SU-DHL-6 (cell line): ENCODE results near the gene SYT2.

Experiments used
- H2AFZ ChIP-seq: fragments of 200-600 bp; sonication (generic); 2 replicates; pipeline ENCODE4 v1.6.1; 2014; ENCODE audit warnings: low read depth, mild to moderate bottlenecking, moderate library complexity, mixed read lengths, antibody characterized with exemption, low read length; ENCODE audit not compliant: severe bottlenecking
- H3F3A ChIP-seq: fragments of 200-600 bp; shearing (Covaris generic); 2 replicates; pipeline ENCODE4 v1.6.0; 2016; ENCODE audit warnings: antibody characterized with exemption, mild to moderate bottlenecking; ENCODE audit not compliant: insufficient read depth
- H3K27ac ChIP-seq: fragments of 200-600 bp; sonication (generic); 2 replicates; pipeline ENCODE4 v1.5.1; 2016; ENCODE audit warnings: low read depth, mild to moderate bottlenecking, low read length, moderate library complexity, mixed read lengths
- H3K27me3 ChIP-seq: fragments of 200-600 bp; sonication (generic), shearing (Covaris generic); 2 replicates; pipeline ENCODE4 v1.6.0; 2014; ENCODE audit warnings: mild to moderate bottlenecking, low read length
- H3K36me3 ChIP-seq: fragments of 200-600 bp; sonication (generic); 2 replicates; pipeline ENCODE4 v1.6.1; 2014; ENCODE audit warnings: mild to moderate bottlenecking, low read length, mixed read lengths
- H3K4me2 ChIP-seq: fragments of 300-600, 200-600 bp; shearing (Covaris generic), sonication (generic); 2 replicates; pipeline ENCODE4 v1.6.0; 2014; ENCODE audit warnings: low read length, low read depth, mild to moderate bottlenecking; ENCODE audit not compliant: poor library complexity, severe bottlenecking
- H3K4me3 ChIP-seq: fragments of 200-600 bp; sonication (generic); 2 replicates; pipeline ENCODE4 v1.5.1; 2014; ENCODE audit warnings: antibody characterized with exemption, low read length, mild to moderate bottlenecking, mixed read lengths; ENCODE audit not compliant: insufficient read depth, poor library complexity, severe bottlenecking
- H3K79me2 ChIP-seq: fragments of 200-600 bp; sonication (generic); 2 replicates; pipeline ENCODE4 v1.6.1; 2014; ENCODE audit warnings: mild to moderate bottlenecking, low read length, moderate library complexity; ENCODE audit not compliant: insufficient read depth
- H3K9ac ChIP-seq: fragments of 200-600 bp; sonication (generic); 2 replicates; pipeline ENCODE4 v1.7.0; 2014; ENCODE audit warnings: mild to moderate bottlenecking, low read length
- H3K9me2 ChIP-seq: fragments of 200-600 bp; sonication (generic); replicated peaks from 2 replicates; pipeline ENCODE4 v1.6.1; 2014; ENCODE audit warnings: low read length; ENCODE audit not compliant: insufficient read depth
- H3K9me3 ChIP-seq: fragments of 200-600 bp; sonication (generic); 2 replicates; pipeline ENCODE4 v1.6.1; 2014; ENCODE audit warnings: low read length, mixed read lengths; ENCODE audit not compliant: insufficient read depth
- H4K20me1 ChIP-seq: fragments of 200-600 bp; sonication (generic); 2 replicates; pipeline ENCODE4 v1.6.1; 2014; ENCODE audit warnings: low read depth, mild to moderate bottlenecking, antibody characterized with exemption, low read length, moderate library complexity, mixed read lengths
- EZH2phosphoT487 ChIP-seq: fragments of 200-600 bp; sonication (generic), shearing (Covaris generic); conservative IDR thresholded peaks from 2 replicates; pipeline ENCODE4 v1.6.1; 2018; ENCODE audit warnings: mild to moderate bottlenecking, antibody characterized with exemption, low read length, moderate library complexity, mixed read lengths
- TF ChIP-seq, protein P1 (sequence below): fragments of 200-600 bp; sonication (generic); IDR thresholded peaks from one replicate; pipeline ENCODE4 v1.5.1; 2017; ENCODE audit warnings: antibody characterized with exemption, mild to moderate bottlenecking, low read length, moderate library complexity; ENCODE audit not compliant: insufficient read depth, poor library complexity, severe bottlenecking

Gene SYT2

DNA sequence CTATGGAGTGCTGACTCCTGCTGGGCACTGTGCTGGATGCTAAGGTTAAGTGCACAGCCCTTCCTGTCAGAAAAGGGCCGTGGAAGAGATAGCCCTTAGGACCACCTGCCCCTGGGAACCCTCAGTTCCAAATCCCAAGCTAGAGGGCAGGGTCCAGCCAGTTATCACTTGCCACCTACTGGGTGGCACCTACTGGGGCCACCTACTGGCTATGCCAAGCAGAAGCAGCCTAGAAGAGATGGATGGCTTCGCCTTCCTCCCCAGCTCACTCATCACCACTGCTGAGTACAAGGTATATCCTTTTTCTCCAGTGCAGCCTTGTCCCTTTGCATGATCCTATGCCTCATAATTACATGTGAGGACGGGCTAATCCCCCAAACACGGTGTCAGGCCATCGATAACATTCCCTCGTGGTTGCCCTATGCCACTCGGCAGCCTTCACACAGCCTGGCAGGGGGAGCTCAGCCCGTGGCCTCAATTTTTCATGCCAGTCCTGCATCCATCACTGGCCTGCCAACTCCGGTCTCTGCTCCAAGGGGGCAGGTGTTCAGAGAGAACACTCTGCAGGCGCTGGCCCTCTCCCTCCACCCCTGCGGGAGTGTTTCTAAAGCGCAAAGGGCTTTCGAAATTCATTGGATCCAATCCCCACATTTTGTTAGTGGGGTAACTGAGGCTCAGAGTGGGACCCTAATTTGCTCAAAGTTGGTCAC lies 49.0 kb downstream of the SYT2 start:
- Histone ChIP-seq H3K9me3 (no peaks in the 10 kb centered on the region), H3K27ac (no peak overlapping the region), H3K36me3 (no peaks in the 10 kb centered on the region), H3K79me2 (no peaks in the 10 kb centered on the region), H2AFZ (no peak overlapping the region), H3K27me3 (no peaks in the 10 kb centered on the region), H3K4me3 (no peak overlapping the region), H3K9me2 (no peaks in the 10 kb centered on the region), H3K4me2 (no peak overlapping the region), H4K20me1 (no peaks in the 10 kb centered on the region), H3F3A (no peaks in the 10 kb centered on the region), H3K9ac (no peak overlapping the region)
- no peak for TF ChIP-seq EZH2phosphoT487
- TF ChIP-seq, protein P1, sequence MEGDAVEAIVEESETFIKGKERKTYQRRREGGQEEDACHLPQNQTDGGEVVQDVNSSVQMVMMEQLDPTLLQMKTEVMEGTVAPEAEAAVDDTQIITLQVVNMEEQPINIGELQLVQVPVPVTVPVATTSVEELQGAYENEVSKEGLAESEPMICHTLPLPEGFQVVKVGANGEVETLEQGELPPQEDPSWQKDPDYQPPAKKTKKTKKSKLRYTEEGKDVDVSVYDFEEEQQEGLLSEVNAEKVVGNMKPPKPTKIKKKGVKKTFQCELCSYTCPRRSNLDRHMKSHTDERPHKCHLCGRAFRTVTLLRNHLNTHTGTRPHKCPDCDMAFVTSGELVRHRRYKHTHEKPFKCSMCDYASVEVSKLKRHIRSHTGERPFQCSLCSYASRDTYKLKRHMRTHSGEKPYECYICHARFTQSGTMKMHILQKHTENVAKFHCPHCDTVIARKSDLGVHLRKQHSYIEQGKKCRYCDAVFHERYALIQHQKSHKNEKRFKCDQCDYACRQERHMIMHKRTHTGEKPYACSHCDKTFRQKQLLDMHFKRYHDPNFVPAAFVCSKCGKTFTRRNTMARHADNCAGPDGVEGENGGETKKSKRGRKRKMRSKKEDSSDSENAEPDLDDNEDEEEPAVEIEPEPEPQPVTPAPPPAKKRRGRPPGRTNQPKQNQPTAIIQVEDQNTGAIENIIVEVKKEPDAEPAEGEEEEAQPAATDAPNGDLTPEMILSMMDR, result peak; percentile 29

DNA sequence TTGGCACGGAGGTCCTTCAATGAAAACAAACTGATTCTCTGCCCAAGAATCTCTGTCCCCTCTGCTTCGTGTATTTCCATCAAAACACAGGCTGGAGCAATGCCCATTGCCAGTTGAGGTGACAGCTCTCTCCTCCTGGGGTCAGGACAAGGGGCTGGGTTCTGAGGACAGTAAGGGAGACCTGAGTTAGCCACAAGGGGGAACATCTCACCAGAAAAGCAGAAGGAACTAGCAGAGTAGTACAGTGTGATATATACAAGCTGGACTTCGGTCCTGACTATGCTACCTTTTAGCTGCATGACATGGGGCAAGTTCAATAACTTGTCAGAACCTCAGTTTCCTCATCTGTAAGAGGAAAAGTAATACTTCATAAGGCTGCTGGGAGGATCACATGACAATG lies 50.3 kb downstream of the SYT2 start:
- H3K9ac ChIP-seq, result no peak overlapping the region
- H3K4me2 ChIP-seq, result no peak overlapping the region
- H3K27me3 ChIP-seq, result no peaks in the 10 kb centered on the region
- no peaks in the 10 kb centered on the region for H3K9me3 ChIP-seq
- no peak overlapping the region for H3K4me3 ChIP-seq
- H3K36me3 ChIP-seq, result no peaks in the 10 kb centered on the region
- H4K20me1 ChIP-seq, result no peaks in the 10 kb centered on the region
- no peaks in the 10 kb centered on the region for H3K79me2 ChIP-seq
- H3F3A ChIP-seq, result no peaks in the 10 kb centered on the region
- no peaks in the 10 kb centered on the region for H3K9me2 ChIP-seq
- no peak overlapping the region for H2AFZ ChIP-seq
- TF ChIP-seq, protein P1, result no peak
- TF ChIP-seq EZH2phosphoT487, result no peak
- H3K27ac ChIP-seq, result no peak overlapping the region

DNA sequence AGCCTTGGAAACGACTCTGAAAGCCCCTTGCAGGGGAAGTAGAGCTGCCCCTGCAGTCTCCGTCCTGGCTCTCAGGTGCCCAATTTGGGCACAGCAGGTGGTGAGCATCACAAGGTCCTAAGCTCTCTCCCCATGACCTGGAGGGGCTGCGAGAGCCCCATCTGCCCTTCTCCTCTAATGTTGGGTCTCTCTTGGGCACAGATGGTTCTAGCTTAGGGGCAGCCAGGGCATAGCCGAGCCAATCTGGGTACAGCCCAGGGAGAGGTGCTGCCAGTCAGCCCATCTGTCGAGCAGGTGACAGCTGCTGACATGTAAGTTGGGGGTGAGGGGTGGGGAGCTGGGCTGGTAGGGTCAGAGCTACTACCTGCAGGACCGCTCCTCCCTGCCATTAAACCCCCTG lies 50.7 kb downstream of the SYT2 start:
- H3K27me3 ChIP-seq, result no peaks in the 10 kb centered on the region
- TF ChIP-seq EZH2phosphoT487, result no peak
- TF ChIP-seq, protein P1, result no peak
- H3K9me3 ChIP-seq, result no peaks in the 10 kb centered on the region
- no peak overlapping the region for H3K27ac ChIP-seq
- H3K9me2 ChIP-seq, result no peaks in the 10 kb centered on the region
- no peaks in the 10 kb centered on the region for H4K20me1 ChIP-seq
- no peaks in the 10 kb centered on the region for H3K79me2 ChIP-seq
- no peaks in the 10 kb centered on the region for H3F3A ChIP-seq
- no peak overlapping the region for H3K4me2 ChIP-seq
- H2AFZ ChIP-seq, result no peak overlapping the region
- H3K9ac ChIP-seq, result no peak overlapping the region
- H3K4me3 ChIP-seq, result no peak overlapping the region
- H3K36me3 ChIP-seq, result no peaks in the 10 kb centered on the region
